Caco-2 (cell line): ENCODE measurements around the gene COPRS. TPM values are rescaled to one million over a fixed set of nuclear protein-coding genes. Genes with fewer than 3 reads are reported as not detected.
"Not testable (repeated sequence)": the region's sequence is repeated elsewhere in the genome, so short reads cannot be mapped to it uniquely, and the experiment has no call there.

Source experiments
- BruUV-seq: library from RNA; stranded (reverse); fragments of 400-500 nt; replicated peaks from 2 replicates; lab custom pipeline; 2021; lab: Mats Ljungman, UMichigan
- CTCF ChIA-PET: fragments of 300-600 bp; sonication (Branson Sonifier 250); formaldehyde crosslinking; loops from one replicate; lab custom pipeline; 2022; ENCODE audit warnings: antibody characterized with exemption; lab: Charles Lee
- POLR2A ChIA-PET: fragments of 300-600 bp; sonication (Branson Sonifier 250); formaldehyde crosslinking; loops from one replicate; lab custom pipeline; 2022; ENCODE audit warnings: antibody characterized with exemption; lab: Charles Lee
- DNase-seq, 2 experiments: peaks; one replicate each; pipeline versions ENCODE4 v3.0.0 to v3.0.0-alpha.2; 2020 to 2022
- H3K27me3 ChIP-seq: replicated peaks from 2 replicates; pipeline ENCODE4 v1.6.0; 2011; ENCODE audit warnings: low read length; ENCODE audit not compliant: control insufficient read depth, insufficient read depth
- H3K36me3 ChIP-seq: 2 replicates; pipeline ENCODE4 v1.5.1; 2011; ENCODE audit warnings: low read length; ENCODE audit not compliant: control insufficient read depth, insufficient read depth
- H3K4me1 ChIP-seq: fragments of 250-450 bp; sonication (Bioruptor Pico); 2 replicates; pipeline ENCODE4 v1.5.1; 2020; ENCODE audit warnings: mild to moderate bottlenecking
- H3K4me3 ChIP-seq: 2 replicates; pipeline ENCODE4 v1.5.1; 2011; ENCODE audit warnings: low read depth, mild to moderate bottlenecking, control low read depth, low read length
- H3K9me3 ChIP-seq: fragments of 250-450 bp; sonication (Bioruptor Pico); 2 replicates; pipeline ENCODE4 v1.5.1; 2020; ENCODE audit warnings: mild to moderate bottlenecking, moderate library complexity
- H3K27ac Mint-ChIP-seq: one replicate; pipeline ENCODE4 v1.8.0; 2022; ENCODE audit warnings: mixed read lengths; ENCODE audit not compliant: unreplicated experiment
- H3K27me3 Mint-ChIP-seq: one replicate; pipeline ENCODE4 v1.8.0; 2022; ENCODE audit warnings: mixed read lengths; ENCODE audit not compliant: insufficient read depth, unreplicated experiment
- H3K36me3 Mint-ChIP-seq: one replicate; pipeline ENCODE4 v1.8.0; 2022; ENCODE audit warnings: mild to moderate bottlenecking, mixed read lengths; ENCODE audit not compliant: insufficient read depth, unreplicated experiment
- H3K4me1 Mint-ChIP-seq: one replicate; pipeline ENCODE4 v1.8.0; 2022; ENCODE audit warnings: low read depth, mixed read lengths; ENCODE audit not compliant: unreplicated experiment
- H3K4me3 Mint-ChIP-seq: one replicate; pipeline ENCODE4 v1.8.0; 2022; ENCODE audit warnings: mild to moderate bottlenecking, moderate library complexity, mixed read lengths; ENCODE audit not compliant: unreplicated experiment
- H3K9me3 Mint-ChIP-seq: one replicate; pipeline ENCODE4 v1.8.0; 2022; ENCODE audit warnings: mixed read lengths; ENCODE audit not compliant: unreplicated experiment
- CTCF ChIP-seq, 2 experiments: fragments of 200-600 bp in 1 of 2; IDR thresholded peaks; 1 replicate in 1 of 2; 2 replicates in 1 of 2; pipeline versions ENCODE4 v1.5.1 to v1.8.0; 2011 to 2022; ENCODE audit warnings: antibody characterized with exemption in 1 of 2, control low read depth in 1 of 2, inconsistent platforms in 1 of 2, low read depth in 1 of 2, low read length in 1 of 2, mild to moderate bottlenecking in 1 of 2, moderate library complexity in 1 of 2; ENCODE audit not compliant: insufficient read depth in 1 of 2, severe bottlenecking in 1 of 2, unreplicated experiment in 1 of 2
- intact Hi-C: fragments of 100-400 bp; cut with micrococcal nuclease; formaldehyde crosslinking; loops from one replicate; pipeline ENCODE4 v1.10.0; 2022; ENCODE audit not compliant: unreplicated experiment
- total RNA-seq: library from RNA; stranded (reverse); gene quantifications from 2 replicates; pipeline ENCODE4 v1.2.3, GENCODE V29; 2022

COPRS gene
- total RNA-seq, 1 experiment from 2014 or later = 62.2 TPM

- Histone ChIP-seq H3K9me3 (no peaks in the 10 kb centered on the region), H3K27me3 (no peaks in the 10 kb centered on the region), H3K4me3 (no peak overlapping the region), H3K4me1 (no peaks in the 10 kb centered on the region), H3K36me3 (no peaks in the 10 kb centered on the region)
- intact Hi-C loops = no loop called here
- no TSS peak for BruUV-seq
- TF ChIP-seq CTCF (IDR thresholded peaks at IDR 0.05; ENCODE audit: insufficient read depth in 1 of 2, low read depth in 1 of 2, low read length in 1 of 2, severe bottlenecking in 1 of 2, unreplicated experiment in 1 of 2) = no peak
- H3K36me3 Mint-ChIP-seq = no peaks in the 10 kb centered on the region
- H3K27ac Mint-ChIP-seq = no peak overlapping the region
- no peaks in the 10 kb centered on the region for H3K9me3 Mint-ChIP-seq
- CTCF ChIA-PET = no interaction called here
- POLR2A ChIA-PET = no interaction called here
- DNase-seq = no peak
- H3K4me1 Mint-ChIP-seq = no peaks in the 10 kb centered on the region
- H3K27me3 Mint-ChIP-seq = no peaks in the 10 kb centered on the region
- no peak overlapping the region for H3K4me3 Mint-ChIP-seq
Observed at GRCh38 chr17:31820691-31821435, 38.2 kb downstream of the COPRS start.

GRCh38 chr17:31819578-31819977 is 39.5 kb downstream of the COPRS start:
- POLR2A ChIA-PET = no interaction called here
- CTCF ChIA-PET = no interaction called here
- H3K36me3 Mint-ChIP-seq = no peaks in the 10 kb centered on the region
- H3K4me1 Mint-ChIP-seq = no peaks in the 10 kb centered on the region
- H3K4me1 ChIP-seq = no peaks in the 10 kb centered on the region
- intact Hi-C loops = no loop called here
- no peaks in the 10 kb centered on the region for H3K27me3 ChIP-seq
- no peaks in the 10 kb centered on the region for H3K9me3 ChIP-seq
- H3K36me3 ChIP-seq = no peaks in the 10 kb centered on the region
- H3K4me3 Mint-ChIP-seq = no peak overlapping the region
- H3K27ac Mint-ChIP-seq = no peak overlapping the region
- H3K9me3 Mint-ChIP-seq = no peaks in the 10 kb centered on the region
- no peak for DNase-seq
- H3K4me3 ChIP-seq = no peak overlapping the region
- TF ChIP-seq CTCF (IDR thresholded peaks at IDR 0.05; ENCODE audit: insufficient read depth in 1 of 2, low read depth in 1 of 2, low read length in 1 of 2, severe bottlenecking in 1 of 2, unreplicated experiment in 1 of 2) = no peak
- no peaks in the 10 kb centered on the region for H3K27me3 Mint-ChIP-seq
- BruUV-seq = no TSS peak

GRCh38 chr17:31818863-31819262 is 40.2 kb downstream of the COPRS start:
- DNase-seq, intact Hi-C loops, H3K27me3 Mint-ChIP-seq, H3K4me1 Mint-ChIP-seq, H3K36me3 Mint-ChIP-seq, H3K4me1 ChIP-seq, H3K4me3 Mint-ChIP-seq, H3K4me3 ChIP-seq, H3K27ac Mint-ChIP-seq, POLR2A ChIA-PET, H3K27me3 ChIP-seq, BruUV-seq, CTCF ChIA-PET, H3K9me3 Mint-ChIP-seq, H3K36me3 ChIP-seq, H3K9me3 ChIP-seq: not testable (repeated sequence)
